HTR-8/SVneo (cell line): ENCODE results near the gene PRKCH.

Experiments
- DNase-seq: peaks from one replicate; pipeline ENCODE4 v3.0.0; 2011; ENCODE audit warnings: low spot score, mixed read lengths; ENCODE audit not compliant: insufficient read length
- FAIRE-seq: peaks from 2 replicates; lab custom pipeline; 2011; peaks lifted over from hg19 to GRCh38; lab: Jason Lieb, UNC

The PRKCH gene

GRCh38 chr14:61495809-61496208, 174.4 kb downstream of the PRKCH start:
- no peak for FAIRE-seq

GRCh38 chr14:61498303-61498702, 176.9 kb downstream of the PRKCH start:
- FAIRE-seq: no peak
- no peak for DNase-seq

More at GRCh38 chr14:61495809-61496208, 174.4 kb downstream of the PRKCH start:
- no peak for DNase-seq

- DNase-seq: no peak
- no peak for FAIRE-seq
Measured at GRCh38 chr14:61498811-61499210, 177.4 kb downstream of the PRKCH start.

GRCh38 chr14:61499991-61500390, 178.6 kb downstream of the PRKCH start:
- DNase-seq: no peak
- FAIRE-seq: peak; percentile 96

- DNase-seq (no peak), FAIRE-seq (peak; percentile 51)
Measured at GRCh38 chr14:61501714-61502458, 180.5 kb downstream of the PRKCH start.

GRCh38 chr14:61502459-61503093, 181.2 kb downstream of the PRKCH start:
- DNase-seq (no peak), FAIRE-seq (peak; percentile 94)

GRCh38 chr14:61503167-61503801, 181.9 kb downstream of the PRKCH start:
- peak; percentile 97 for FAIRE-seq
- DNase-seq: no peak

- FAIRE-seq (peak; percentile 63), DNase-seq (no peak)
Measured at GRCh38 chr14:61504901-61505300, 183.5 kb downstream of the PRKCH start.

GRCh38 chr14:61505815-61506809, 184.7 kb downstream of the PRKCH start:
- peak; percentile 91 for FAIRE-seq
- DNase-seq: no peak

- no peak for FAIRE-seq
- no peak for DNase-seq
Measured at GRCh38 chr14:61508526-61508925, 187.1 kb downstream of the PRKCH start.

GRCh38 chr14:61510736-61511557, 189.6 kb downstream of the PRKCH start:
- DNase-seq (no peak), FAIRE-seq (no peak)

GRCh38 chr14:61511558-61511948, 190.2 kb downstream of the PRKCH start:
- DNase-seq (no peak), FAIRE-seq (peak; percentile 99)

- DNase-seq (no peak), FAIRE-seq (no peak)
Measured at GRCh38 chr14:61512026-61512834, 190.9 kb downstream of the PRKCH start.

GRCh38 chr14:61513986-61514830, 192.8 kb downstream of the PRKCH start:
- FAIRE-seq (no peak), DNase-seq (no peak)

GRCh38 chr14:61514927-61515326, 193.5 kb downstream of the PRKCH start:
- DNase-seq: no peak
- FAIRE-seq: no peak

- DNase-seq: no peak
- FAIRE-seq: no peak
Measured at GRCh38 chr14:61515436-61516117, 194.2 kb downstream of the PRKCH start.

GRCh38 chr14:61516118-61516743, 194.9 kb downstream of the PRKCH start:
- FAIRE-seq: peak; percentile 65
- DNase-seq: no peak
